Measurements from ENCODE around the gene C16orf96. TPM values are rescaled to one million over a fixed set of nuclear protein-coding genes. Genes with fewer than 3 reads are reported as not detected.
"Not testable (repeated sequence)": the region's sequence is repeated elsewhere in the genome, so short reads cannot be mapped to it uniquely, and the experiment has no call there.

Gene C16orf96
- total RNA-seq, 1 donor from 2014 or later, result 0.10 TPM

DNA sequence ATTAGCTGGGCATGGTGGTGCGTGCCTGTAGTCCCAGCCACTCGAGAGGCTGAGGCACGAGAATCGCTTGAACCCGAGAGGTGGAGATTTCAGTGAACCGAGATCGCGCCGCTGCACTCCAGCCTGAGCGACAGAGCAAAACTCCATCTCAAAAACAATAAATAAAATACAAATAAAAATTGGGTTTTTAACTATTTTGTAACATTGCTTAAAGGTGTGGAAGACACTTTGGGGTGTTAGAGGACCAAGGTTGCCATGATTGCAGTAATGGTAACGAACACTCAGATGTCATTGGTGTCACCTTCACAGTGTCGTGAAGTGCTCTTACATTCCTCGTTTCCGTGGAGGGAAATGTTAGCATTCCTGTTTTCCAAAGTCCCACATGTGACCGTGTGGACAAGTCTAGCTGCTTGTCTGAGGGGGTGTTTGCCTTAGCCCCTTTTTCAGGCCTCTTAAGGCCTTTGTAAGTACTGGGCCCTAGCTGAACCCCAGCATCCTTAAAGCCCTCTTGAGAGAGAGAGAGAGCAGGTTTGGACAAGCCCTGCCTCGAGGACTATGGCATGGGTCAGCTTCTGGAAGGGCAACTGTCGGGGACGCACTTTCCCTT, 8.6 kb downstream of the C16orf96 start:
- DNase-seq (ENCODE audit: low spot score), result no peak

DNA sequence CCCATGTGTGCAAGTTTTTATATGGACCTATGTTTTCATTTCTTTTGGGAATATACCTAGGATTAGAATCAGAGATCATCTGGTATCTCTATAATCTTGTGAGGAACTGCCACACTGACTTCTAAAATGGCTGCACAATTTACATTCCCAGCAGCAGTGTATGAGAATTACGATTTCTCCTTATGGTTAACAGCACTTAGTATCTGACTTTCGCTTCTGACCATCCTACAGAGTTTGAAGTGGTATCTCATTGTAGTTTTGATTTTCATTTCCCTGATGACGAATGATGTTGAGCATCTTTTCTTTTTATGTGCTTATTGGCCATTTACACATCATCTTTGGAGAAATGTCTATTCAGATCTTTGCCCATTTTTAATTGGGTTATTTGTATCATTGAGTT, 10.0 kb downstream of the C16orf96 start:
- DNase-seq (ENCODE audit: low spot score), result no peak

DNA sequence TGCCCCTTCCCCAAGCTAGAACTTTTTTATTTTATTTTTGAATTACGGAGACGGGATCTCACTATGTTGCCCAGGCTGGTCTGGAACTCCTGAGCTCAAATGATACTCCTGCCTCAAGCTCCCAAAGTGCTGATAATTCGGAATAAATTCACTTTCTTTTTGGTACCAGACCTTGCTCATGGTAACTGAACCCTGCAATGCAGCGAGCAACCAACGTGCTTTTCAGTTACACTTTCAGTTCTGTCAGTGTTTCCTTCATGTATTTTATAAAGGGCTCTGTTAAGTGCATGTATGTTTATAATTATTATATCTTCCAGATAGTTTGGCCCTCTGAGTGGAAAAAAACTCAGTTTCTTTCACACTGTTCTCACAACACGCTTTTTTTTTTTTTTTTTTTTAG, 13.9 kb downstream of the C16orf96 start:
- no peak for DNase-seq (ENCODE audit: low spot score)

DNA sequence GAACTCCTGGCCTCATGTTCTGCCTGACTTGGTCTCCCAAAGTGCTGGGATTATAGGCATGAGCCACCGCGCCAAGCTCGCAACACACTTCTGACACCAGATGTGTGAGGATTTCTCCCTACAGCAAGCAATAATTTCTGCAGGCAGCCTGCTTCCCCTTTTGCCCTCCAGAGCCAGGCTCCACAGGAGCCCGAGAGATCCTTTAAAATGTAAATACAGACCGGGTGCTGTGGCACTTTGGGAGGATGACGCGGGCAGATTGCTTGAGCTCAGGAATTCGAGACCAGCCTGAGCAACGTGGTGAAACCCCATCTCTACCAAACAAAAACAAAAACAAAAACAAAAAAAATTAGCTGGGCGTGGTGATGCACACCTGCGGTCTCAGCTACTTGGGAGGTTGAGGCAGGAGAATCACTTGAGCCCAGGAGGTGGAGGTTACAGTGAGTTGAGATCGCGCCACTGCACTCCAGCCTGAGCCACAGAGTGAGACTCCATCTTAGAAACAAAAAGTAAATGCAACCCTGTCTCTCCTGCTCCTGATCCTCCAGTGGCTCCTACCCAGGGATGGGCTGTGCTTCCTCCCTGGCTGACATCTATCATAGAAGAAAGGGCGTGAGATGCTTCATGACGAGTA, 14.7 kb downstream of the C16orf96 start:
- no peak for DNase-seq (ENCODE audit: low spot score)

DNA sequence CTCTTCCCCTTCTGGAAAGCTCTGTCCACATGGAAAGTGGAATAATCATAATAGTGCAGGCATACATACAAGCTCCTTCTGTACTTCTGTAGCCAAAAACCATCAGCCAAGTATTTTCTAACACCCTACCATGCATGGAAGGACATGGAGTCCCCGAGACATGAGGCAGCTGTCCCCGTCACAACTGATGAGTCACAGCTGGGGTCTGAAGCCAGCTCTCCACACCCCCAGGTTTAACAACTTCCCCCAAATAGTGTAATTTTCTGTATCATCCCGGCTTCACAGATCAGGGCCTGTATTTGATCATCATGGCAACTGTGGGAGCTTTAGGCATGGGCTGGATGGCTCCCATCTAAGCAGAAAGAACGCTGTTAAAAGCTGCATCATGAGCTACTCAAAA, 16.6 kb downstream of the C16orf96 start:
- DNase-seq (ENCODE audit: low spot score), result no peak

DNA sequence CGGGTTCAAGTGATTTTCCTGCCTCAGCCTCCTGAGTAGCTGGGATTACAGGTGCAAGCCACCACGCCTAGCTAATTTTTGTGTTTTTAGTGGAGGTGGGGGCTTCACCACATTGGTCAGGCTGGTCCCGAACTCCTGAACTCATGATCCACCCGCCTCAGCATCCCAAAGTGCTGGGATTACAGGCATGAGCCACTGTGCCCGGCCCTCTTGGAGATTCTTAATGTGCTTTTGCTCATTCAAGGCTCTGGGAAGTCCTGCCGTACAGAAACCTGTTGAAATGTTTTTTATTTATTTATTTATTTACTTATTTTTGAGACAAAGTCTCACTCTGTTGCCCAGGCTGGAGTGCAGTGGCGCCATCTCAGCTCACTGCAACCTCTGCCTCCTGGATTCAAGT, 17.8 kb downstream of the C16orf96 start:
- not testable (repeated sequence) for DNase-seq (ENCODE audit: low spot score)

DNA sequence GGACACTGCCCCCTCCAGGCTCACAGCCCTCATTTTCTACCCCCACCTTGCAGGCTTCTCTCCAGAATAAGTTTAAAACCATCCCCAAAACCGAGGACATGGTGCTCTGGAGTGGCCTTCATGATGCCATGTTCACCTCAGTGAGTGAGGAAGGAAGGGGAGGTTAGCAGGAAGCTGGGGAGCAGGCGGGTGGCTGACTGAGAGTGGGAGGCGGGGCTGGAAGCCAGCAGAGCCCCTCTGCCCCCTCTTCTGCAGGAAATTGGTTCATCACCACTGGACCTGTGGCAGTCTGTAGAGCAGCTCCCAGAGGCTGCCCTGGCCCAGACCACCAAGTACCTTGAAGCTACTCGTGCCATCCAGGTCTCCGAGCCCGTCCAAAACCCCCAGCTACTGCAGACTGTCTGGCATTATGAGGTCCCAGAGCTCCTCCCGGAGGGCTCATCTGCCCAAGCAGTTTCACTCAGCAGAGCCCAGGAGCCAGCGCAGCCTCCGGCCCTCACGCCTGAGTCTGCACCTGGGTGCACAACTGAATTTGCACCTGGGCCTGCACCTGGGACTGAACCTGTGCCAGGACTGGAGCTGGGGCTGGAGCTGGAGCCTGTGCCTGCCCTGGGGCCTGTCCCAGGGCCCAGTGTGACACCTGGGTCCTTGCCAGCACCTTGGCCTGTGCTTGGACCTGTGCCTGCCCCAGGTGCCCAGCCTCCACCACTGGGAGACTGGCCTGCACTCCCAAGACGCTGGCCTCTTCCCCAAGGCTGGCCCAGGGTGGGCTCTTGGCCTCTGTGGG, 19.0 kb downstream of the C16orf96 start:
- no peak for DNase-seq (ENCODE audit: low spot score)

DNA sequence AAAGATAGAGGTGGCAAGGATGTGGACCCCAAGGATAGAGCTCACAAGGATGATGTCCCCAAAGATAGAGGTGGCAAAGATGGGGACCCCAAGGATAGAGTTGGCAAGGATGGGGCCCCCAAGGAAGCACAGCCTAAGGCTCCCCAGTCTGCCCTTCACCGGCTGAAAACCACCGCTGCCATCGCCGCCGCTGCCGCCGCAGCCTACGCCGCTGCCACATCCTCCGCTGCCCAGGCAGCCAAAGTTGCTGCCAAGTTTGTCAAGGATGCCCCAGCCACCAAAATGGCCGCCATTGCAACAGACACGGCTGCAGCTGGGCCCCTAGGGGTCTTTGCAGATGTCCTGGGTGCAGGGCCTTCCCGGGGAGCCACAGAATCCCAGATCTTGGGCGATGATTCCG, 19.9 kb downstream of the C16orf96 start:
- DNase-seq (ENCODE audit: low spot score), result no peak

DNA sequence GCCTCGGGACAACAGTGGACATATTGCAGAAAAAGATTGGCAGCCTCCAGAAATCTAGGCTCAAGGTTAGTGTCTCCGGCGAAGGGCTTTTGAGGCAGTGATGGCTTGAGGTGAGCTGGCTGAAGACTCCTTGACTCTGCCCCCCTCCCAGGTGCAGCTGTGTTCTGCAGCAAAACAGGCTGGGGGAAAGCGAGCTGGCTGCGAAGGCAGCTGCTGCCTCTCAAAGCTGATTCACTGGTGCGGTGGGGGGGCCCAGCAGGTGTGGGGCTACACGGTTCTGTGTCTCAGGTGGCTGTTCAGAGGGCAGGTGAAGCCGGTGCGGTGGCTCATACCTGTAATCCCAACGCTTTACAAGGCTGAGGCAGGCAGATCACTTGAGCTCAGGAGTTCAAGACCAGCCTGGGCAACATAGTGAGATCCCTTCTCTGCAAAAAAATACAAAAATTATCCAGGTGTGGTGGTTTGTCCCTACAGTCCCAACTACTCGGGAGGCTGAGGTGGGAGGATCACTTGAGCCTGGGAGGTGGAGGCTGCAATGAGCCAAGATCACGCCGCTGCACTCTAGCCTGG, 22.9 kb downstream of the C16orf96 start:
- DNase-seq (ENCODE audit: low spot score), result no peak

DNA sequence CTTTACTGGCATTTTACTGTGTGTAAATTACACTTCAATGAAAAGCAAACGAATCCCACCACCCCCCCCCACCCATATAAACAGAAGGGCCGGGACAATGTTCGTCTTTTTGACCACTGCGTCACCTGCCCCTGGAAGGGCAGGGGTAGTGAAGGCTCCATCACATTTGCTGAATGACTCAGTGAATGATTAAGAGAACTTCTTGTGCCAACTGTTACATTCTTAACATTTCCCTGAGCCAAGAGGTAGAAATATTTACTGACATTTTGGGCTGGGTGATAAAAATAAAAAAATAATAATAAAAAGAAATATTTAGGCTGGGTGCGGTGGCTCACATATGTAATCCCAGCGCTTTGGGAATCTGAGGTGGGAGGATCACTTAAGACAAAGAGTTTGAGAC, 24.1 kb downstream of the C16orf96 start:
- DNase-seq (ENCODE audit: low spot score), result no peak

DNA sequence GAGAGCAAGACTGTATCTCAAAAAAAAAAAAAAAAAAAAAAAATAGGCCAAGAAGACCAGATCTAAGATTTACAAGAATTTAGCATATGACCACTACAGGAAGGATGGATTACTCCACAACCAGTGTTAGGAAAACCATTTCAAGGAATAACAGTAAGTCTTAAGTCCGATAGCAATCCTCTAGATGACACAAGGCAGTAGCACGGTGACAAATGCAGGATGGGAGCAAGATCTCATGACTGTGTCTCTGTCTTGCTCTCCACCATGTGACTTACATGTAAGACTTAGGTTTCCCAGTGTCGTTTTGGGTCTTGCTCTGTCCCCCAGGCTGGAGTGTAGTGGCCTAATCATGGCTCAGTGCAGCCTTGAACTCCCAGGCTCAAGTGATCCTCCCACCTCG, 27.8 kb downstream of the C16orf96 start:
- no peak for DNase-seq (ENCODE audit: low spot score)

DNA sequence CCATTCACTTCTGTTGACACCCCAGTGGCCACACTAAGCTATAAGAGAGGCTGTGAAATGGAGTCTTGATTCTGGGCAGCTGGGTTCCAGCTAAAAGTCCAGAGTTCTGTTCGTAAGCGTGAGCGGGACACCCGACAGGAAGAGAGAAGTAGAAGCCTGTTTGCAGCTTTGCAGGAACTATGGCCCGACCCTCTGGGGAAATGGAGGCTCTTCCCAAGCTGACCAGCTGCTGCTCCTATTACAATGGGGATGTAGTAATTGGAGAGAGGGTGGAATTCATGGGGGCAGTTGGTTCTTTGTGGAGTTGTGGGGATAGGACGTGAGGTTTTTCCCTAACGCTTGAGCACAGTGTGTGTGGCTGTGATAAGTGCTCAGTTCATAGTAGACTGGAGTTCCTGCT, 30.2 kb downstream of the C16orf96 start:
- DNase-seq (ENCODE audit: low spot score), result no peak

DNA sequence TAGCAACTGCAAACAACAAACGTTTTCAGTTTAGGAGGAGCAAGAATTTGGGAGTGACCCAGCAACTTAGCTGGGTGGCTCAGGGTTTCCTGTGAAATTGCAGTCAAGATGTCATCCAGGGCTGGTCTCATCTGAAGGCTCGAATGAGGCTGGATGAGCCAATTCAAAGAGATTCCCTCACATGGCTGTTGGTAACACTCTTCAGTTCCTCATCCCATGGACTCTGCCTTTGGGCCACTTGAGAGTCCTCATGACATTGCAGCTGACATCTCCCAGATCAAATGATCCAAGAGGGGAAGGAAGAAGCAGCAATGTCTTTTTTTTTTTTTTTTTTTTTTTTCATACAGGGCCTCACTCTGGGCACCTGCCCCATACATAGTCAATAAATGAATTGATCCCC, 32.2 kb downstream of the C16orf96 start:
- DNase-seq (ENCODE audit: low spot score), result no peak

DNA sequence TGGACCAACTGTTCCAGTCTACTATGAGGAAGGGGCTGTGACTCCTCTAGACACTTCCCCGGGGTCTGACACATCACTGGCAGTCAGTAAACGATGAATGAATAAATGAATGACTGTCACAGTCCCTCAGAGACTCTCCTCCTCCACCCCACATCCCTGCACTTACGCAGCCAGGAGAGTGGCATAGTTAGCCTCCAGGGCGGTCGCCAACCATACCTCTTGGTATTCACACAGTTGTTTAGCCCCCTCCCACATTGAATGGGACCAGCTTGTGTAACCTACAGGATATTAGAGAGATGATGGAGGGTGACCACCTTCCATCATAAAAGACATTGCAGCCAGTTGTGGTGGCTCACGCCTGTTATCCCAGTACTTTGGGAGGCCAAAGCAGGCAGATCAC, 32.8 kb downstream of the C16orf96 start:
- no peak for DNase-seq (ENCODE audit: low spot score)

DNA sequence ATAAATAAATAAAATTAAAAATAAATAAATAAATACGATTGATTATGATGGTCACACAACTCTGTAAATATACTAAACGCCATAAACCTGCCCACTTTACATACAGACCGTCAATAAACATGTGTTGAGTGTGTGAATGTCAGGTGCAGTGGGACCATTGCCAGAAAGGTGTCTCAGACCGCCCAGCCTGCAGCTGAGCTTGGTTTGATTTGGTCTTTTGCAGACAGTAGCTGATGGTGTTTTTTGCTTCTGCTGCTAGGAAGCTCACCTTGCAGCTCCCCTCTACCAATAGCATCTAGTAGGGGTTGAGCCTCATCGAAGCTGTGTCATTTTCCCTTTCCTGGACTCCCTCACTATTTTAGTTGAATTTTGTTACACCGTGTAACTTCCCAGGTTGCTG, 35.1 kb downstream of the C16orf96 start:
- DNase-seq (ENCODE audit: low spot score), result no peak

DNA sequence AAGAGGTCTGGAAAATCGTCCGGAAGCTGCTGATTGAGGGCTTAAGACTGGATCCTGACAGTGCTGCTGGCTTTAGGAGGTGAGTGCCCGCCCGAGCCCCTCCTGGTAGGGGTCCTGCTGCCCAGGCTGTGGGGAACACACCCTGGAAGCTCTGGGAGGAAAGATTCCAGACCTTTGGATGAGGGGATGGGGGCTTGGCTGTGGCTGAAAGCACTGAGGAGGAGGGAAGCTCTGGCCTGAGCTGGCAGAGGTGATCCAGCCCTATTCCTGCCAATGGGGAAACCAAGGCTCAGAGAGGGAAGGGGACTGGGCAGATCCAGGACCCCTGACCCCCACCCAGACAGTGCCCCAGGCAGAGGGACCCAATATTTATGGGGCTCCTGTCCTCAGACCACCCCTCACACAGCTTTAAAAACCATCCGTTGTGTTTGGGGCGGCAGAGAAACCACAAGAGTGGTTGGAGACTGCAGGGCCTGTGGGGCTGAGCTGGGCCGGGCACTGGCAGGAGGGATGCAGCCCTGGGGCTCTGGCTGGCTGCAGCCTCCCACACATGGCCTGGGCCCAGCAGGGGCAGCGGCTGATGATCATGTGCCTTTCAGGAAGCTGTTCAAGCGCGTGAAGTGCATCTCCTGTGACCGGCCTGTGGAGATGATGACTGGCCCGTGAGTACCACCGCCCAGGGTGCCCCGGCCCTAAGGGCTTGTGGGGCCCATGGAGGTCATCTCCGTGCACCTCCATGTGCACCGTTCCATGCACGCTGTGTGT, 35.7 kb downstream of the C16orf96 start:
- DNase-seq (ENCODE audit: low spot score), result no peak

DNA sequence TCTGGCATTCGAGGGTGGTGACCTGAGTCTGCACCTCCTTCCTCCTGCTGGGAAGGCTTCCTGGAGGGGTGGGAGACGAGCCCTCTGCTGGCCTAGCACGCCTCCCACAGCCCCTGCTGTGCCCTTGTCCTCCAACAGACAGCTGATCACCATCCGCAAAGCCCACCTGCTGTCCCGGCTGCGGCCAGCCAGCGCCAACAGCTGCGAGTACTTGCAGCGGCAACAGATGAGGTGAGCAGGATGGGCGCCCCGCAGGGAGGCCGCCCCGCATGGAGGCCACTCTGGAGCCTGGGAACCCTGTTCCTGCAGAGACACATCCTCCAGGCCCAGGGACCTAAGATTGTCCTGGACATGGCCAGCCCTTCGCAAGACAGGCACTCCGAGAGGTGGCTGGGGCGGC, 36.9 kb downstream of the C16orf96 start:
- DNase-seq (ENCODE audit: low spot score), result no peak

DNA sequence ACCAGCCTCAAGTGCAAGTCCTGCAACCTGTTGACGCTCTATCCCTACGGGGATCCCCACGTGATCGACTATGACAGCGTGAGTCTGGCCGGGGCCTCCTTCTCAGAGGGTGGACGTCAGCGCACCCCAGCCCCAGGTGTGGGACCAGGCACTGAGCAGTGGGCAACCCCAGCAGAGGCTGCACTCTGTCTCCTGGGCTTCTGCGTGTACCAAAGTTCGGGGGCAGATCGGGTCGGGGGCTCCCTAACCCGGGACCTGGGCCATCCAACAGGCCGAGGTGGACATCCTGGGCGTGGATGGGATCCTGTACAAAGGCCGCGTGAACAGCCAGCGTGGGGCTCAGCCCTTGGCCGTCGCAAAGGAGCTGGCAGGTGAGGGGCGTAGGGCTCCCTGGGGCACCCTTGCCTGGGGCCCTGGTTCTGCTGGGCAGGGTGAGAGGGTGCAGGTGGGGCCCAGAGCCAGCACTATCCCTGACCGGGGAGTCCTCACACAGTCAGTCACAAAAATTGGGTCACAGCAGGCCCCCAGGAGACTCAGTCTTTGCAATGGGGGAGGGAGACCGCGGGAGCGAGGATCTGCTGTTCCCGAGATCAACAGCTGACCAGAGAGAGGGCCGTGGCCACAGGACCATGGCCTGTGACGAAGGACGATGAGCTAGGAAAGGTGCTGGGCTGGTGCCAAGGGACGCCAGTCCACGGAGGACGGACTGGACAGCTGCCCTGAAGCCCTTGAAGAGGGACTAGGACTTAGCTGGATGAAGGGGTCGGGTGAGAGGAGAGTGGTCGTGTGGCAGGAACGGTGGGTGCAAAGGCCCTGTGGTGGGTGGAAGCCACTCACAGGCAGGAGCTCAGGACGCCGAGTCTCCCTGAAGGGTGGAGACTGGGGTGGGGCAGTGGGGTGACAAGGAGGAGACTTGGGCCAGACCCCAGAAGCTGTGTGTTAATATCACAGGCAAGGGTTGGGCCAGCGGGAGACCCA, 38.6 kb downstream of the C16orf96 start:
- no peak for DNase-seq (ENCODE audit: low spot score)

DNA sequence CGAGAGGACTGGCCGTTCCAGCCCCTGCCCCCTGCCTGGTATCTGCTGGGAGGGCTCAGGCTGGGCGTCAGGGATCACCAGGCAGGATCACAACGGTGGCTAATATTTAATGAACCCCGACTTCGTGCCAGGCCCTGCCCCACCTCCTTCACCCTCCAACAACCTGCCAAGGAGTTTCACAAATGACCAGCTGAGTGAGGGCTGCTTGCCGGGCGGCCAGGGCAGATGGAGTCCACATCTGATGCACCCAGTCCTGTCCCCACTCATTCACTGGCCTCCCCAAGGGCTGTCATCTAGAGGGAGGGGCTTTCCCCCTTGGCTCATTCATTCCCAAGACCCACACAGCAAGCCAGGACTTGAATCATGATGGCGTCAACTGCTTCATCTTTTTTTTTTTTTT, 41.0 kb downstream of the C16orf96 start:
- DNase-seq (ENCODE audit: low spot score), result no peak

DNA sequence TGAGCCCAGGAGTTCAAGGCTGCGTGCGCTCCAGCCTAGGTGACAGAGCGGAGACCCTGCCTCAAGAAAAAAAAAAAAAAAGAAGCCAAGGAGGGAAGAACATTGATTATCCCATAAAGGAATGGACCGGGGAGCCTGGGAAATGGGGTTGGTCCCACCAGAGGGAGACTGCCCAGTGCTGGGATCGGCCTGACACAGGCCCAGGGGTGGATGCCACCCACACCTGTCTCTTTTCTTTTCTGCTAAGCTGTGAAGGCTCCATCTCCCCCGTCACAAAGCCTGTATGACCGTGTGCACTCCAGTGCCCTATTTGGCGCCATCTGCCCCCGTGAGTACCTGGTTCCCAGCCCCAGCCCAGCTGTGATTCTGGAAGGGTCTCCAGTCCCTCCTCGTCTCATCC, 42.9 kb downstream of the C16orf96 start:
- DNase-seq (ENCODE audit: low spot score), result no peak

All from mesenteric fat pad (tissue), 1 donor.